Astrocyte of the spinal cord (primary cell): ENCODE results near the gene CLRN2.
A peak's percentile ranks its signal among the peaks of the same experiment; 100 is the strongest.

Experiments used
- DNase-seq: peaks from one replicate; pipeline ENCODE4 v3.0.0; 2011; ENCODE audit warnings: low read depth, low spot score
- H3K4me3 ChIP-seq: 2 replicates; pipeline ENCODE4 v1.5.1; 2011; ENCODE audit warnings: low read depth, mild to moderate bottlenecking, low read length, moderate library complexity
- in situ Hi-C: cut with HindIII; loops from 2 replicates; pipeline ENCODE4 v1.10.0; 2017; ENCODE audit warnings: low sequenced_read_pairs
- TF ChIP-seq, protein P1 (sequence below): IDR thresholded peaks from 2 replicates; pipeline ENCODE4 v1.5.1; 2012; ENCODE audit warnings: low read depth, mild to moderate bottlenecking, low read length, inconsistent platforms

The CLRN2 gene

GRCh38 chr4:17491196-17491595 is 23.8 kb upstream of the CLRN2 start:
- no peak for DNase-seq
- no peak overlapping the region for H3K4me3 ChIP-seq
- TF ChIP-seq, protein P1, sequence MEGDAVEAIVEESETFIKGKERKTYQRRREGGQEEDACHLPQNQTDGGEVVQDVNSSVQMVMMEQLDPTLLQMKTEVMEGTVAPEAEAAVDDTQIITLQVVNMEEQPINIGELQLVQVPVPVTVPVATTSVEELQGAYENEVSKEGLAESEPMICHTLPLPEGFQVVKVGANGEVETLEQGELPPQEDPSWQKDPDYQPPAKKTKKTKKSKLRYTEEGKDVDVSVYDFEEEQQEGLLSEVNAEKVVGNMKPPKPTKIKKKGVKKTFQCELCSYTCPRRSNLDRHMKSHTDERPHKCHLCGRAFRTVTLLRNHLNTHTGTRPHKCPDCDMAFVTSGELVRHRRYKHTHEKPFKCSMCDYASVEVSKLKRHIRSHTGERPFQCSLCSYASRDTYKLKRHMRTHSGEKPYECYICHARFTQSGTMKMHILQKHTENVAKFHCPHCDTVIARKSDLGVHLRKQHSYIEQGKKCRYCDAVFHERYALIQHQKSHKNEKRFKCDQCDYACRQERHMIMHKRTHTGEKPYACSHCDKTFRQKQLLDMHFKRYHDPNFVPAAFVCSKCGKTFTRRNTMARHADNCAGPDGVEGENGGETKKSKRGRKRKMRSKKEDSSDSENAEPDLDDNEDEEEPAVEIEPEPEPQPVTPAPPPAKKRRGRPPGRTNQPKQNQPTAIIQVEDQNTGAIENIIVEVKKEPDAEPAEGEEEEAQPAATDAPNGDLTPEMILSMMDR = no peak
- in situ Hi-C loops = no loop called here

GRCh38 chr4:17492058-17492741 is 22.8 kb upstream of the CLRN2 start:
- no peak for DNase-seq
- H3K4me3 ChIP-seq = no peak overlapping the region
- TF ChIP-seq, protein P1 = no peak

GRCh38 chr4:17492876-17493275 is 22.1 kb upstream of the CLRN2 start:
- H3K4me3 ChIP-seq = no peak overlapping the region
- in situ Hi-C loops = no loop called here
- no peak for DNase-seq
- TF ChIP-seq, protein P1 = no peak

More at GRCh38 chr4:17492058-17492741, 22.8 kb upstream of the CLRN2 start:
- in situ Hi-C loops = no loop called here

DNA sequence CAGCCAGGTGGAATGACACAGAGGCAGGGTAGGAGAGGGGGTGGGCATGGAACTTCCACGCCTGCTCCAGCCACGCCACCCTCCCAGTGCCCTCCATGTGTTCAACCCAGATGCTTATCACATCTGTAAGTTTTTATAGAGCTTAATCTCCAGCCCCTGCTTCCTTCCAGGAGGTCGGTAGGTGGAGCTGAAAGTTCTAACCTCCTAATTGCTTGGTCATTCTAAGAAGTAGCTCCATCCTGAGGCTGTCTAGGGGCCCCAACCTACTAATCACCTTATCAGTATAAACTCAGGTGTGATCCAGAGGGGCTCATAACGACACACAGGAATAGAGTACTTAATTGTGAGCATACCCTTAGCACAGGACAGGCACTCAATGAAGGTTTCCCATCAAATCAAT is 21.3 kb upstream of the CLRN2 start:
- DNase-seq = no peak

GRCh38 chr4:17494258-17495190 is 20.4 kb upstream of the CLRN2 start:
- in situ Hi-C loops = no loop called here

More for the DNA sequence above, 21.3 kb upstream of the CLRN2 start:
- no peak overlapping the region for H3K4me3 ChIP-seq
- TF ChIP-seq, protein P1 = no peak
- in situ Hi-C loops = no loop called here

GRCh38 chr4:17497890-17498523 is 17.0 kb upstream of the CLRN2 start:
- TF ChIP-seq, protein P1 = no peak
- no peak for DNase-seq
- in situ Hi-C loops = no loop called here
- H3K4me3 ChIP-seq = no peak overlapping the region

More at GRCh38 chr4:17494258-17495190, 20.4 kb upstream of the CLRN2 start:
- H3K4me3 ChIP-seq = no peak overlapping the region
- TF ChIP-seq, protein P1 = no peak
- DNase-seq = peak; percentile 74
